GM19193 (cell line): ENCODE measurements around the gene RPAP2.

ENCODE experiments used
- POLR2A ChIP-seq: IDR thresholded peaks from 4 replicates; pipeline ENCODE4 v1.6.1; 2011; ENCODE audit not compliant: insufficient read depth, insufficient read length; ENCODE audit errors: extremely low read depth

RPAP2 gene

GRCh38 chr1:92411511-92411910 lies 112.7 kb downstream of the RPAP2 start:
- no peak for TF ChIP-seq POLR2A

- TF ChIP-seq POLR2A, result no peak
Observed at GRCh38 chr1:92419642-92420041, 120.8 kb downstream of the RPAP2 start.

GRCh38 chr1:92424381-92424780 lies 125.5 kb downstream of the RPAP2 start:
- TF ChIP-seq POLR2A, result no peak

- TF ChIP-seq POLR2A, result no peak
Observed at GRCh38 chr1:92425617-92426016, 126.8 kb downstream of the RPAP2 start.

GRCh38 chr1:92430030-92430429 lies 131.2 kb downstream of the RPAP2 start:
- TF ChIP-seq POLR2A, result no peak

- no peak for TF ChIP-seq POLR2A
Observed at GRCh38 chr1:92439291-92439690, 140.4 kb downstream of the RPAP2 start.

GRCh38 chr1:92441316-92441696 lies 142.4 kb downstream of the RPAP2 start:
- no peak for TF ChIP-seq POLR2A

- no peak for TF ChIP-seq POLR2A
Observed at GRCh38 chr1:92441697-92442342, 143.0 kb downstream of the RPAP2 start.

GRCh38 chr1:92442351-92442750 lies 143.5 kb downstream of the RPAP2 start:
- no peak for TF ChIP-seq POLR2A

- no peak for TF ChIP-seq POLR2A
Observed at GRCh38 chr1:92443893-92444292, 145.0 kb downstream of the RPAP2 start.

- TF ChIP-seq POLR2A, result no peak
Observed at GRCh38 chr1:92444351-92444750, 145.5 kb downstream of the RPAP2 start.

- no peak for TF ChIP-seq POLR2A
Observed at GRCh38 chr1:92445865-92446264, 147.0 kb downstream of the RPAP2 start.

- no peak for TF ChIP-seq POLR2A
Observed at GRCh38 chr1:92446546-92446945, 147.7 kb downstream of the RPAP2 start.

GRCh38 chr1:92447033-92447681 lies 148.3 kb downstream of the RPAP2 start:
- no peak for TF ChIP-seq POLR2A

- no peak for TF ChIP-seq POLR2A
Observed at GRCh38 chr1:92447976-92448375, 149.1 kb downstream of the RPAP2 start.
